ENCODE data around the gene HSPA4L. TPM values are rescaled to one million over a fixed set of nuclear protein-coding genes. Genes with fewer than 3 reads are reported as not detected.

The HSPA4L gene
- total and polyA plus RNA-seq, 5 donors from 2014 or later = not detected

GRCh38 chr4:127880763-127881562 is 98.8 kb downstream of the HSPA4L start, which contains the start of gene PLK4:
Gene PLK4 (plus strand): TSS chr4:127880893. CDS start chr4:127881135, 242 bp downstream.
- no peaks in the 10 kb centered on the region for H3K9me3 Mint-ChIP-seq
- Histone ChIP-seq H3K27ac (ENCODE audit: insufficient read depth, low read length, poor library complexity, severe bottlenecking) (peak within 1 kb of the TSS; percentile 91), H3K36me3 (ENCODE audit: control insufficient read depth, insufficient read depth, low read length) (no peaks in the 10 kb centered on the region), H3K9me3 (ENCODE audit: control insufficient read depth in 2 of 2, low read length in 2 of 2) (no peaks in the 10 kb centered on the region), H3K27me3 (ENCODE audit: control insufficient read depth, insufficient read depth, low read length) (no peaks in the 10 kb centered on the region), H3K4me3 (ENCODE audit: low read depth, low read length) (peak within 1 kb of the TSS; percentile 98), H3K4me1 (ENCODE audit: control insufficient read depth, insufficient read depth, low read length, poor library complexity, severe bottlenecking) (peaks cover 18% of the 10 kb centered on the region)
- H3K4me3 Mint-ChIP-seq = peak within 1 kb of the TSS; percentile 91 to 99 (median 94)
- ATAC-seq (ENCODE audit: low read depth in 2 of 2) (peak; percentile 95), DNase-seq (peak; percentile 85 to 98 (median 95))
- H3K27ac Mint-ChIP-seq = peak within 1 kb of the TSS; percentile 97 to 98 (median 97)
- H3K4me1 Mint-ChIP-seq = peaks cover 11 to 35% (median 22%) of the 10 kb centered on the region in 4 donors
- H3K27me3 Mint-ChIP-seq = peaks cover 8% of the 10 kb centered on the region
- H3K36me3 Mint-ChIP-seq = peaks cover 9% of the 10 kb centered on the region

GRCh38 chr4:127881563-127881864 is 99.4 kb downstream of the HSPA4L start:
- H3K9me3 ChIP-seq (ENCODE audit: control insufficient read depth in 2 of 2, low read length in 2 of 2) = no peaks in the 10 kb centered on the region
- peak overlapping the region in 2 of 3 donors; percentile 97 to 98 for H3K27ac Mint-ChIP-seq
- H3K27me3 Mint-ChIP-seq = peaks cover 8% of the 10 kb centered on the region
- H3K36me3 Mint-ChIP-seq = peaks cover 9% of the 10 kb centered on the region
- H3K4me3 ChIP-seq (ENCODE audit: low read depth, low read length) = peak overlapping the region; percentile 98
- no peaks in the 10 kb centered on the region for H3K9me3 Mint-ChIP-seq
- peaks cover 18% of the 10 kb centered on the region for H3K4me1 ChIP-seq (ENCODE audit: control insufficient read depth, insufficient read depth, low read length, poor library complexity, severe bottlenecking)
- peak overlapping the region; percentile 91 for H3K27ac ChIP-seq (ENCODE audit: insufficient read depth, low read length, poor library complexity, severe bottlenecking)
- no peak for DNase-seq
- H3K4me3 Mint-ChIP-seq = peak overlapping the region; percentile 91 to 99 (median 94)
- peaks cover 11 to 35% (median 22%) of the 10 kb centered on the region in 4 donors for H3K4me1 Mint-ChIP-seq
- ATAC-seq (ENCODE audit: low read depth in 2 of 2) = no peak
- no peaks in the 10 kb centered on the region for H3K36me3 ChIP-seq (ENCODE audit: control insufficient read depth, insufficient read depth, low read length)
- H3K27me3 ChIP-seq (ENCODE audit: control insufficient read depth, insufficient read depth, low read length) = no peaks in the 10 kb centered on the region

GRCh38 chr4:127888559-127888958 is 106.4 kb downstream of the HSPA4L start:
- H3K4me3 Mint-ChIP-seq = no peak overlapping the region
- Histone ChIP-seq H3K4me3 (ENCODE audit: low read depth, low read length) (no peak overlapping the region), H3K27me3 (ENCODE audit: control insufficient read depth, insufficient read depth, low read length) (no peaks in the 10 kb centered on the region), H3K4me1 (ENCODE audit: control insufficient read depth, insufficient read depth, low read length, poor library complexity, severe bottlenecking) (no peaks in the 10 kb centered on the region), H3K9me3 (ENCODE audit: control insufficient read depth in 2 of 2, low read length in 2 of 2) (peaks cover 0 to 3% of the 10 kb centered on the region in 2 experiments), H3K36me3 (ENCODE audit: control insufficient read depth, insufficient read depth, low read length) (peaks cover 2% of the 10 kb centered on the region), H3K27ac (ENCODE audit: insufficient read depth, low read length, poor library complexity, severe bottlenecking) (no peak overlapping the region)
- no peaks in the 10 kb centered on the region for H3K27me3 Mint-ChIP-seq
- DNase-seq (no peak), ATAC-seq (ENCODE audit: low read depth in 2 of 2) (no peak)
- peaks cover 0 to 3% (median 0%) of the 10 kb centered on the region in 7 donors for H3K9me3 Mint-ChIP-seq
- H3K36me3 Mint-ChIP-seq = peaks cover 15% of the 10 kb centered on the region
- H3K27ac Mint-ChIP-seq = peak overlapping the region in 1 of 3 donors; percentile 55
- H3K4me1 Mint-ChIP-seq = peaks cover 0 to 21% (median 14%) of the 10 kb centered on the region in 4 donors

- no peak overlapping the region for H3K27ac ChIP-seq (ENCODE audit: insufficient read depth, low read length, poor library complexity, severe bottlenecking)
- H3K4me1 ChIP-seq (ENCODE audit: control insufficient read depth, insufficient read depth, low read length, poor library complexity, severe bottlenecking) = no peaks in the 10 kb centered on the region
- Mint-ChIP-seq H3K4me3 (no peak overlapping the region), H3K9me3 (peaks cover 0 to 3% (median 0%) of the 10 kb centered on the region in 7 donors), H3K4me1 (peaks cover 0 to 25% (median 14%) of the 10 kb centered on the region in 4 donors), H3K27ac (peak overlapping the region in 1 of 3 donors; percentile 32), H3K27me3 (no peaks in the 10 kb centered on the region), H3K36me3 (peaks cover 19% of the 10 kb centered on the region)
- no peak overlapping the region for H3K4me3 ChIP-seq (ENCODE audit: low read depth, low read length)
- peaks cover 2% of the 10 kb centered on the region for H3K36me3 ChIP-seq (ENCODE audit: control insufficient read depth, insufficient read depth, low read length)
- no peak for ATAC-seq (ENCODE audit: low read depth in 2 of 2)
- DNase-seq = no peak
- H3K27me3 ChIP-seq (ENCODE audit: control insufficient read depth, insufficient read depth, low read length) = no peaks in the 10 kb centered on the region
- peaks cover 0 to 3% of the 10 kb centered on the region in 2 experiments for H3K9me3 ChIP-seq (ENCODE audit: control insufficient read depth in 2 of 2, low read length in 2 of 2)
Measured at GRCh38 chr4:127889903-127890302, 107.8 kb downstream of the HSPA4L start.

Other genes with a start within 250 kb of the HSPA4L start
- gene INTU, start 149.4 kb upstream of the HSPA4L start, total RNA-seq = 0.67 TPM
- gene INTU, start 149.4 kb upstream of the HSPA4L start, polyA plus RNA-seq = not detected
- not detected for gene SLC25A31, start 51.9 kb upstream of the HSPA4L start, total RNA-seq
- not detected for gene SLC25A31, start 51.9 kb upstream of the HSPA4L start, polyA plus RNA-seq
- 13.8 TPM for gene PLK4, start 98.6 kb downstream of the HSPA4L start, total RNA-seq
- gene PLK4, start 98.6 kb downstream of the HSPA4L start, polyA plus RNA-seq = 1 to 10 TPM; 1.3 to 4.5 (median 2.4) TPM
- gene MFSD8, start 182.9 kb downstream of the HSPA4L start, total RNA-seq = 31.3 TPM
- 10 to 100 TPM in 2 of 4 donors, 1 to 10 TPM in 2; 7.2 to 12.7 (median 9.7) TPM for gene MFSD8, start 182.9 kb downstream of the HSPA4L start, polyA plus RNA-seq
- gene ABHD18, start 183.1 kb downstream of the HSPA4L start, total RNA-seq = 22.7 TPM
- 10 to 100 TPM; 10.9 to 13.4 (median 12.1) TPM for gene ABHD18, start 183.1 kb downstream of the HSPA4L start, polyA plus RNA-seq